ENCODE measurements around the gene ANKLE1.

ANKLE1 gene

GRCh38 chr19:17235300-17235970, 46.3 kb upstream of the ANKLE1 start:
- Histone ChIP-seq H3K36me3 (ENCODE audit: insufficient read depth, low read length) (peaks cover 11% of the 10 kb centered on the region; the same call in 1 of the 2 replicates), H3K4me2 (ENCODE audit: low read depth, low read length, poor library complexity, severe bottlenecking) (peak overlapping the region; percentile 89), H3K27me3 (ENCODE audit: insufficient read depth, low read length, poor library complexity, severe bottlenecking) (no peaks in the 10 kb centered on the region), H2AFZ (ENCODE audit: low read length) (peak overlapping the region; percentile 72; the same call in 1 of the 2 replicates), H3K4me3 (ENCODE audit: low read length, poor library complexity, severe bottlenecking) (peak overlapping the region; percentile 79), H3K4me1 (ENCODE audit: insufficient read depth, low read length, poor library complexity, severe bottlenecking) (peaks cover 18% of the 10 kb centered on the region), H4K20me1 (ENCODE audit: insufficient read depth, low read length, poor library complexity, severe bottlenecking) (peaks cover 7% of the 10 kb centered on the region), H3K79me2 (ENCODE audit: insufficient read depth, low read length) (peaks cover 33% of the 10 kb centered on the region), H3F3A (ENCODE audit: low read depth) (no peaks in the 10 kb centered on the region), H3K9ac (ENCODE audit: low read depth, low read length, poor library complexity, severe bottlenecking) (peak overlapping the region; percentile 80), H3K9me2 (replicated peaks; ENCODE audit: low read depth, low read length) (no peaks in the 10 kb centered on the region), H3K9me3 (ENCODE audit: insufficient read depth, low read depth, low read length) (no peaks in the 10 kb centered on the region)
- TF ChIP-seq EZH2phosphoT487 (IDR thresholded peaks at IDR 0.05; ENCODE audit: borderline replicate concordance) (no peak), CTCF (conservative IDR thresholded peaks at IDR 0.05; ENCODE audit: low read length) (peak; percentile 54)

DNA sequence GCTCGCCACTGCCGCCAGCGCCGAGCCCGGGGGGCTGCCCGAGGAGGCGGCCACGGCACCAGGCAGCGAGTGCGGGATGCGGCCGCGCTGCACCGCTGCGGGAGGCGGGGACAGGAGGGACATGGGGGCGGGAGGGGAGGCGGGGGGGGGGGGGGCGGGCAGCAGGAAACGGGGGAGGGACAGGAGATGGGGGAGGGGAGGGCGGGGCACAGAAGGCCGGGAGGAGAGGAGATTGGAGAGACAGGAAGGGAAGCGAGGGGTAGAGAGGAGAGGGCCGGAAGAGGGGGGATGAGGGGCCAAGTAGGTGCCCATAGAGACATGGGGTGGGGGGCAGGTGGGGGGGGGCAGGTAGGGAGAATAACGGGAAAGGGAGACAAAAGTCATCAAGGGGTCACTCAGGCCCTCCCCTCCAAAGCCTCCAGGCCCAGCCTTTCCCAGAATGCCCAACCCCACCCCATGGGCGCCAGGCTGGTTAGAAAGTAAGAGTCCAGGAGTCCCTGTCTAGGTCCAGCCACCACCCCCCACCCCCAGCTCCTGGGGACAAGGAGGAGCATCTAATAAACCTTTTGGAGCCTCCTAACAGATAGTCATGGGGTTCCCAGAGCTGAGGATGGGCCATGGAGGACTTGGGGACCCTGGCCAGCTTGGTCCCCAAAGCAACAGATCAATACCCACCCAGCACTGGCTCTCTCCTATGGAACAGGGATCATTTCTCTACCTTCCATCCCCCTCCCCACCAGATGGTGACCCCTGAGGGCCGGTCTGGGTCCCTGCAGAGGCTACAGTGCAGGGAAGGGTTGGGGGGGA, 45.5 kb upstream of the ANKLE1 start:
- no peaks in the 10 kb centered on the region for H3F3A ChIP-seq (ENCODE audit: low read depth)
- H3K9me3 ChIP-seq (ENCODE audit: insufficient read depth, low read depth, low read length) = no peaks in the 10 kb centered on the region
- H3K4me2 ChIP-seq (ENCODE audit: low read depth, low read length, poor library complexity, severe bottlenecking) = peak overlapping the region; percentile 89
- peak overlapping the region; percentile 79 for H3K4me3 ChIP-seq (ENCODE audit: low read length, poor library complexity, severe bottlenecking)
- TF ChIP-seq EZH2phosphoT487 (IDR thresholded peaks at IDR 0.05; ENCODE audit: borderline replicate concordance) (no peak), CTCF (conservative IDR thresholded peaks at IDR 0.05; ENCODE audit: low read length) (no peak)
- H4K20me1 ChIP-seq (ENCODE audit: insufficient read depth, low read length, poor library complexity, severe bottlenecking) = peaks cover 7% of the 10 kb centered on the region
- H3K9me2 ChIP-seq (replicated peaks; ENCODE audit: low read depth, low read length) = no peaks in the 10 kb centered on the region
- H3K4me1 ChIP-seq (ENCODE audit: insufficient read depth, low read length, poor library complexity, severe bottlenecking) = peaks cover 23% of the 10 kb centered on the region
- H3K27me3 ChIP-seq (ENCODE audit: insufficient read depth, low read length, poor library complexity, severe bottlenecking) = no peaks in the 10 kb centered on the region
- peak overlapping the region; percentile 80 for H3K9ac ChIP-seq (ENCODE audit: low read depth, low read length, poor library complexity, severe bottlenecking)
- H3K79me2 ChIP-seq (ENCODE audit: insufficient read depth, low read length) = peaks cover 39% of the 10 kb centered on the region
- H2AFZ ChIP-seq (ENCODE audit: low read length) = peak overlapping the region; percentile 72; the same call in 1 of the 2 replicates
- H3K36me3 ChIP-seq (ENCODE audit: insufficient read depth, low read length) = peaks cover 11% of the 10 kb centered on the region; the same call in 1 of the 2 replicates

GRCh38 chr19:17236811-17237543, 44.7 kb upstream of the ANKLE1 start:
- peak overlapping the region; percentile 73 for H3K4me2 ChIP-seq (ENCODE audit: low read depth, low read length, poor library complexity, severe bottlenecking)
- peaks cover 42% of the 10 kb centered on the region for H3K79me2 ChIP-seq (ENCODE audit: insufficient read depth, low read length)
- peaks cover 26% of the 10 kb centered on the region for H3K4me1 ChIP-seq (ENCODE audit: insufficient read depth, low read length, poor library complexity, severe bottlenecking)
- peak overlapping the region; percentile 67 for H3K4me3 ChIP-seq (ENCODE audit: low read length, poor library complexity, severe bottlenecking)
- TF ChIP-seq EZH2phosphoT487 (IDR thresholded peaks at IDR 0.05; ENCODE audit: borderline replicate concordance) (no peak), CTCF (conservative IDR thresholded peaks at IDR 0.05; ENCODE audit: low read length) (no peak)
- peaks cover 6% of the 10 kb centered on the region for H4K20me1 ChIP-seq (ENCODE audit: insufficient read depth, low read length, poor library complexity, severe bottlenecking)
- no peaks in the 10 kb centered on the region for H3K9me3 ChIP-seq (ENCODE audit: insufficient read depth, low read depth, low read length)
- H3F3A ChIP-seq (ENCODE audit: low read depth) = no peaks in the 10 kb centered on the region
- H3K36me3 ChIP-seq (ENCODE audit: insufficient read depth, low read length) = peaks cover 7% of the 10 kb centered on the region; the same call in 1 of the 2 replicates
- no peak overlapping the region for H2AFZ ChIP-seq (ENCODE audit: low read length)
- peak overlapping the region; percentile 55 for H3K9ac ChIP-seq (ENCODE audit: low read depth, low read length, poor library complexity, severe bottlenecking)
- no peaks in the 10 kb centered on the region for H3K9me2 ChIP-seq (replicated peaks; ENCODE audit: low read depth, low read length)
- H3K27me3 ChIP-seq (ENCODE audit: insufficient read depth, low read length, poor library complexity, severe bottlenecking) = no peaks in the 10 kb centered on the region
